Stimulated activated CD8-positive, alpha-beta memory T cell treated with anti-CD3 and anti-CD28 coated beads, Interleukin-12 subunit alpha, Interleukin-12 subunit beta, amount 100 ng/mL, for 24 hours (primary cell): Measurements from ENCODE around the gene PLS3.

Experiments
- DNase-seq: peaks from one replicate; pipeline ENCODE4 v3.0.0-alpha.2; 2020; ENCODE audit errors: extremely low read depth

The PLS3 gene

GRCh38 chrX:115694028-115694427, 133.1 kb downstream of the PLS3 start:
- DNase-seq = no peak

- no peak for DNase-seq
These were observed 135.1 kb downstream of the PLS3 start for GRCh38 chrX:115696039-115696438.

DNA sequence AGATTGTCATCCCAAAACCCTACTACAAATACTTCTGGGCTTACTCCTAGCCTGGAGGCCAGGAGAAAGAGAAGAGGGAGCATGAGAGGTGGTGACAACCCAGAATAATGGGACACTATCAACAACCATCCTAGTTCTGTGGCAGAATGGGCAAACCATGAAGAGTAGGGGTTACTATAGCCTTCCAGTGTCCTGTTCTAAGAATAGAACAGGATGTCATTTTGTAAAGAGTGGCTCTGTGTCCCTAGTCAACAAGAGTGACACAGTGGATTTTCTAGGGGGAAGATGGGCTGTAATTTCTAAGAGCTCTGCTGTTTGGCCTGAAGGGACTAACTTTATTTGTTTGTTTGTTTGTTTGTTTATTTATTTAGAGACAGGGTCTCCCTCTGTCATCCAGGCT, 136.0 kb downstream of the PLS3 start:
- no peak for DNase-seq

DNA sequence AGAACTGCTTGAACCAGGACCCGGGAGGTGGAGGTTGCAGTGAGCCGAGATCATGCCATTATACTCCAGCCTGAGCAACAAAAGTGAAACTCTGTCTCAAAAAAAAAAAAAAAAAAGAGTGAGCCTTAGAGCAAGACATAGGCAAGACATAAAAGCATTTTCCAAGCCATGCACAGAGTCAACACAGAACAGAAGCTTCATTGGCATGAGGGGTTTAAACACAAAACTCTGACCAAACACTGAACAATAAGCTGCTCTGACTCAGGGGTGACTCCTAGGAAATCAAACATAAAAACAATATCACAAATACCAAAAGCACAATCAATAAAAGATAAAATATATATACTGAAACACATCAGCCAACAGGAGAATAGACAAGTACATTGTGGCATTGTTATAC, 136.8 kb downstream of the PLS3 start:
- DNase-seq = no peak
